GM18499 (cell line): Measurements from ENCODE around the gene RNF144A.
"Not testable (repeated sequence)": the region's sequence is repeated elsewhere in the genome, so short reads cannot be mapped to it uniquely, and the experiment has no call there.

Source experiments
- ATAC-seq: cut with Tn5 transposase; IDR thresholded peaks from one replicate; pipeline ENCODE4 v1.9.1; 2021; ENCODE audit warnings: moderate number of reproducible peaks; ENCODE audit not compliant: insufficient read depth, unreplicated experiment

RNF144A gene

GRCh38 chr2:6927186-6927585 is 10.0 kb downstream of the RNF144A start:
- no peak for ATAC-seq

- no peak for ATAC-seq
Measured at GRCh38 chr2:6927753-6928152, 10.5 kb downstream of the RNF144A start.

GRCh38 chr2:6928452-6928851 is 11.2 kb downstream of the RNF144A start:
- no peak for ATAC-seq

GRCh38 chr2:6929196-6929819 is 12.1 kb downstream of the RNF144A start:
- ATAC-seq, result no peak

- ATAC-seq, result no peak
Measured at GRCh38 chr2:6930923-6931647, 13.9 kb downstream of the RNF144A start.

- ATAC-seq, result no peak
Measured at GRCh38 chr2:6931753-6932152, 14.5 kb downstream of the RNF144A start.

- no peak for ATAC-seq
Measured at GRCh38 chr2:6932206-6932605, 15.0 kb downstream of the RNF144A start.

- ATAC-seq, result no peak
Measured at GRCh38 chr2:6932828-6933227, 15.6 kb downstream of the RNF144A start.

GRCh38 chr2:6933911-6934310 is 16.7 kb downstream of the RNF144A start:
- no peak for ATAC-seq

- no peak for ATAC-seq
Measured at GRCh38 chr2:6934345-6934744, 17.1 kb downstream of the RNF144A start.

- ATAC-seq, result no peak
Measured at GRCh38 chr2:6934758-6935651, 17.8 kb downstream of the RNF144A start.

GRCh38 chr2:6935652-6936020 is 18.4 kb downstream of the RNF144A start:
- ATAC-seq, result not testable (repeated sequence)

GRCh38 chr2:6937157-6937556 is 19.9 kb downstream of the RNF144A start:
- no peak for ATAC-seq

- no peak for ATAC-seq
Measured at GRCh38 chr2:6937582-6937981, 20.4 kb downstream of the RNF144A start.

GRCh38 chr2:6939071-6939470 is 21.9 kb downstream of the RNF144A start:
- ATAC-seq, result no peak

- ATAC-seq, result no peak
Measured at GRCh38 chr2:6940820-6941219, 23.6 kb downstream of the RNF144A start.

- ATAC-seq, result no peak
Measured at GRCh38 chr2:6941299-6942046, 24.3 kb downstream of the RNF144A start.

GRCh38 chr2:6942848-6943247 is 25.6 kb downstream of the RNF144A start:
- ATAC-seq, result no peak

GRCh38 chr2:6943523-6943922 is 26.3 kb downstream of the RNF144A start:
- no peak for ATAC-seq

GRCh38 chr2:6943971-6944370 is 26.8 kb downstream of the RNF144A start:
- ATAC-seq, result no peak
